ENCODE results near the gene TCP1. TPM values are rescaled to one million over a fixed set of nuclear protein-coding genes. Genes with fewer than 3 reads are reported as not detected.
"Not testable (repeated sequence)": the region's sequence is repeated elsewhere in the genome, so short reads cannot be mapped to it uniquely, and the experiment has no call there.

TCP1 gene
- total and polyA plus RNA-seq, 2 donors from 2014 or later, result 121 to 130 TPM

DNA sequence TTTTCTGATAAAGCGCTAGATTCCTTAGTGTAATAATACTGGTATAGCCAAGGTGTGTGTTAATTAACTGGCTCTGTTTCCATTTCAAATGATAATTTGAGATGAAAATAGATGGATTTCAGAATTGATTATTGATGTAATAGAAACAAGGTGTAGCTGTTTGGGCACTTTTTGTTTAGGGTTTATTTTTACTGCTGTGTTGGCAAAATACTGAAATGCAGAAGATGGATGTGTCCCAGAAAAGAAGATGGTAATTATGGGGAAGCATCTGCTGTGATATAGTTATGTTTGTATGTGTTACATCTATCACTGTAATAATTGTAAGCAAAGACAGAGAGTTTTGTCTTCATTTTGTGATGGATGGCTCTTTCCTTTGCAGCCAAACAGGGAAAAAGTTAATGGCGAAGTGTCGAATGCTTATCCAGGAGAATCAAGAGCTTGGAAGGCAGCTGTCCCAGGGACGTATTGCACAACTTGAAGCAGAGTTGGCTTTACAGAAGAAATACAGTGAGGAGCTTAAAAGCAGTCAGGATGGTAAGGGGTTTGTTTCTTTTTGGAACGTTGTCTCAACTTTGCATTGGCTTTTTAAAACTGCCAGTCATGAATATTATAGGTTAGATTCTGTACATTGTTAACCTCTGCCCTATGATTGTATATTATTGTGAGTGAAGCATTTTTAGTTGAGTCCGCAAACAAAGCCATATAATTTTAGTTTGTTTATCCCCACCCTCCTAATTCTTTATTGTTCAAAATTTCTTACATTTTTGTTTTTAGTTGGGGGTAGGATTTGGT, 36.1 kb downstream of the TCP1 start:
- H3K4me3 ChIP-seq (ENCODE audit: low read length in 3 of 3), result no peak overlapping the region
- no peak overlapping the region for H3K9ac ChIP-seq (ENCODE audit: low read length in 3 of 3)
- FAIRE-seq, result no peak
- TF ChIP-seq, protein P1, sequence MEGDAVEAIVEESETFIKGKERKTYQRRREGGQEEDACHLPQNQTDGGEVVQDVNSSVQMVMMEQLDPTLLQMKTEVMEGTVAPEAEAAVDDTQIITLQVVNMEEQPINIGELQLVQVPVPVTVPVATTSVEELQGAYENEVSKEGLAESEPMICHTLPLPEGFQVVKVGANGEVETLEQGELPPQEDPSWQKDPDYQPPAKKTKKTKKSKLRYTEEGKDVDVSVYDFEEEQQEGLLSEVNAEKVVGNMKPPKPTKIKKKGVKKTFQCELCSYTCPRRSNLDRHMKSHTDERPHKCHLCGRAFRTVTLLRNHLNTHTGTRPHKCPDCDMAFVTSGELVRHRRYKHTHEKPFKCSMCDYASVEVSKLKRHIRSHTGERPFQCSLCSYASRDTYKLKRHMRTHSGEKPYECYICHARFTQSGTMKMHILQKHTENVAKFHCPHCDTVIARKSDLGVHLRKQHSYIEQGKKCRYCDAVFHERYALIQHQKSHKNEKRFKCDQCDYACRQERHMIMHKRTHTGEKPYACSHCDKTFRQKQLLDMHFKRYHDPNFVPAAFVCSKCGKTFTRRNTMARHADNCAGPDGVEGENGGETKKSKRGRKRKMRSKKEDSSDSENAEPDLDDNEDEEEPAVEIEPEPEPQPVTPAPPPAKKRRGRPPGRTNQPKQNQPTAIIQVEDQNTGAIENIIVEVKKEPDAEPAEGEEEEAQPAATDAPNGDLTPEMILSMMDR (IDR thresholded peaks at IDR 0.05; ENCODE audit: borderline replicate concordance, extremely low read depth, insufficient read depth), result no peak
- peaks cover 13 to 54% (median 33%) of the 10 kb centered on the region in 3 donors for H3K36me3 ChIP-seq (ENCODE audit: control insufficient read depth in 2 of 3, insufficient read depth in 3 of 3, low read length in 3 of 3)
- no peaks in the 10 kb centered on the region for H3K9me3 ChIP-seq (ENCODE audit: control insufficient read depth in 2 of 3, insufficient read depth in 1 of 3, low read length in 3 of 3)
- no peaks in the 10 kb centered on the region for H3K4me1 ChIP-seq (ENCODE audit: control insufficient read depth in 2 of 3, insufficient read depth in 2 of 3, low read depth in 1 of 3, low read length in 3 of 3)
- intact Hi-C loops (cut with DNase I), result no loop called here
- H3K27me3 ChIP-seq (ENCODE audit: control insufficient read depth, insufficient read depth, low read length), result no peaks in the 10 kb centered on the region
- no peak overlapping the region for H3K27ac ChIP-seq (ENCODE audit: low read depth in 2 of 2, low read length in 2 of 2)
- no peak for DNase-seq

DNA sequence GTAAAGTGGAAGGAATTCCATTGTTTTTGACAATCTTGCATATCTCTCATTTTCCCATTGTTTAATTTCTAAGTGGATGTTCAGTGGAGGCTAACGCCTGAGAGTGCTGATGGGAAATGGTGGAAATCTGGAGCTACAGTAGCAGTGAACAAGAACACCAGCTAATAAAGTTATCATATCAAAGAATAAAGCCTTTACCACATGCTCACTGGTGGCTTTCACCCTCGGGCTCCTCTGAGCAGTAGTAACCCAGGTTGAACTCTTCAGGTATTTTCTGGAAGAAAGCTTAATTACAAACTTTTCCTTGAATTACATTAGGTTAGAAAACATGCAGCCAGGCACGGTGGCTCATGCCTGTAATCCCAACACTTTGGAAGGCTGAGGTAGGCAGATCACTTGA, 38.0 kb downstream of the TCP1 start:
- H3K27me3 ChIP-seq (ENCODE audit: control insufficient read depth, insufficient read depth, low read length), result no peaks in the 10 kb centered on the region
- H3K9me3 ChIP-seq (ENCODE audit: control insufficient read depth in 2 of 3, insufficient read depth in 1 of 3, low read length in 3 of 3), result no peaks in the 10 kb centered on the region
- H3K4me1 ChIP-seq (ENCODE audit: control insufficient read depth in 2 of 3, insufficient read depth in 2 of 3, low read depth in 1 of 3, low read length in 3 of 3), result no peaks in the 10 kb centered on the region
- DNase-seq, result no peak
- no peak for FAIRE-seq
- no peak overlapping the region for H3K4me3 ChIP-seq (ENCODE audit: low read length in 3 of 3)
- TF ChIP-seq, protein P1 (IDR thresholded peaks at IDR 0.05; ENCODE audit: borderline replicate concordance, extremely low read depth, insufficient read depth), result no peak
- H3K27ac ChIP-seq (ENCODE audit: low read depth in 2 of 2, low read length in 2 of 2), result no peak overlapping the region
- peaks cover 16 to 54% (median 30%) of the 10 kb centered on the region in 3 donors for H3K36me3 ChIP-seq (ENCODE audit: control insufficient read depth in 2 of 3, insufficient read depth in 3 of 3, low read length in 3 of 3)
- intact Hi-C loops (cut with DNase I), result no loop called here
- H3K9ac ChIP-seq (ENCODE audit: low read length in 3 of 3), result no peak overlapping the region

DNA sequence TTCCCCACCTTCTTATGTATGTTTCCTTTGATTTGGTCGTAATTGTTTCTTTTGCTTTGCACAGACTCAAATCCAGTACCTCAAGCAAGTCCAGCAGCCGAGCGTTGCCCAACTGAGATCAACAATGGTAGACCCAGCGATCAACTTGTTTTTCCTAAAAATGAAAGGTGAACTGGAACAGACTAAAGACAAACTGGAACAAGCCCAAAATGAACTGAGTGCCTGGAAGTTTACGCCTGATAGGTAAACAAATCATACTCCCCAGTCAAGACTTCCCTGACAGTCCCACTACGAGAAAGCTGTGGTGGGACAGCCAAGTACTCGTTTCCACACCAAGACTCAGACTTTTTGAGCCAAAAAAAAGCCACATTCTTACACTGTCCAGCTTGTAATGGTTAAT, 41.3 kb downstream of the TCP1 start:
- intact Hi-C loops (cut with DNase I); FAIRE-seq; H3K27me3 ChIP-seq (ENCODE audit: control insufficient read depth, insufficient read depth, low read length); H3K9ac ChIP-seq (ENCODE audit: low read length in 3 of 3); H3K27ac ChIP-seq (ENCODE audit: low read depth in 2 of 2, low read length in 2 of 2); H3K4me1 ChIP-seq (ENCODE audit: control insufficient read depth in 2 of 3, insufficient read depth in 2 of 3, low read depth in 1 of 3, low read length in 3 of 3); H3K9me3 ChIP-seq (ENCODE audit: control insufficient read depth in 2 of 3, insufficient read depth in 1 of 3, low read length in 3 of 3); H3K4me3 ChIP-seq (ENCODE audit: low read length in 3 of 3); DNase-seq: not testable (repeated sequence)
- H3K36me3 ChIP-seq (ENCODE audit: control insufficient read depth in 2 of 3, insufficient read depth in 3 of 3, low read length in 3 of 3), result peaks cover 12 to 54% (median 36%) of the 10 kb centered on the region in 3 donors

DNA sequence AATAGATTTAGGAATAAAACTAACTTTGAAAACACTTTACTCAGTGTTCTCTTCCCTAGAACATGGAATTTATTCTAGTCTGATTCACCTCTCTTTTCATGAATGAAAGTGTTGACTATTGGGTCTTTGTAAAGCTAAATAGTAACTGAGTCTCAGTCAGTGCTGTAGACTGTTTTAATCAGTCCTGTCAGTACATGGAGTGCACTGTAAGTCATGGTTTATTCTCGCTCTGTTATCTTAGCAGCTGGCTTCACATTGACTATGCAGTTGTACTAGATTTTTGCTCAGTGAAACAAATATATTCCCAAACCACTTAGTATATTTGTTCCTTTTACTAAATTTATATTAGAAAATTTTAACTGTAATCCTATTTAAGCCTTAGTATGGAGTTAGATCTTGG, 42.6 kb downstream of the TCP1 start:
- no peaks in the 10 kb centered on the region for H3K9me3 ChIP-seq (ENCODE audit: control insufficient read depth in 2 of 3, insufficient read depth in 1 of 3, low read length in 3 of 3)
- no peak overlapping the region for H3K4me3 ChIP-seq (ENCODE audit: low read length in 3 of 3)
- TF ChIP-seq, protein P1 (IDR thresholded peaks at IDR 0.05; ENCODE audit: borderline replicate concordance, extremely low read depth, insufficient read depth), result no peak
- H3K27ac ChIP-seq (ENCODE audit: low read depth in 2 of 2, low read length in 2 of 2), result no peak overlapping the region
- H3K4me1 ChIP-seq (ENCODE audit: control insufficient read depth in 2 of 3, insufficient read depth in 2 of 3, low read depth in 1 of 3, low read length in 3 of 3), result no peaks in the 10 kb centered on the region
- no peak overlapping the region for H3K9ac ChIP-seq (ENCODE audit: low read length in 3 of 3)
- no peak for DNase-seq
- no peaks in the 10 kb centered on the region for H3K27me3 ChIP-seq (ENCODE audit: control insufficient read depth, insufficient read depth, low read length)
- intact Hi-C loops (cut with DNase I), result no loop called here
- H3K36me3 ChIP-seq (ENCODE audit: control insufficient read depth in 2 of 3, insufficient read depth in 3 of 3, low read length in 3 of 3), result peaks cover 12 to 56% (median 39%) of the 10 kb centered on the region in 3 donors
- FAIRE-seq, result no peak
